NCI-H2196 (cell line): ENCODE data around the gene RAP1B.

ENCODE experiments used
- DNase-seq: peaks from one replicate; lab custom pipeline; 2025; ENCODE audit not compliant: unreplicated experiment; lab: John Stamatoyannopoulos, UW

RAP1B gene

DNA sequence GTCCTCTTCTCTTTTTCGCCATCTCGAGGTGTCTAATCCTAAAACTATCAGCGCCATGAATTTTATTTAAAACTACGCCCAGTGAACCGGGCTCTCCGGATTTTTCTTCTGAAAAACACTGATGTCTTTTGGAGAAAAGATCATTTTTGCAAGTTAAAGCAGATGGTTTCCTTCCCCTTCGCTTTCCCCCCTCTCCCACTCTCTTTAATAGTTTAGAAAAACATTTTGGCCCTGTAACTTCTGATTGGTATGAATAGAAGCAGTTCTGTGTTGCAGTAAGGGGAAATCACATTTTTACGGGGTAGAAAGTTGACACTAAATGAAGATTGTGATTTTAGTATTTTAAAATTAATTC, 1.1 kb downstream of the RAP1B start:
- DNase-seq, result no peak

- no peak for DNase-seq
These were observed 1.5 kb downstream of the RAP1B start for GRCh38 chr12:68612202-68612601.

DNA sequence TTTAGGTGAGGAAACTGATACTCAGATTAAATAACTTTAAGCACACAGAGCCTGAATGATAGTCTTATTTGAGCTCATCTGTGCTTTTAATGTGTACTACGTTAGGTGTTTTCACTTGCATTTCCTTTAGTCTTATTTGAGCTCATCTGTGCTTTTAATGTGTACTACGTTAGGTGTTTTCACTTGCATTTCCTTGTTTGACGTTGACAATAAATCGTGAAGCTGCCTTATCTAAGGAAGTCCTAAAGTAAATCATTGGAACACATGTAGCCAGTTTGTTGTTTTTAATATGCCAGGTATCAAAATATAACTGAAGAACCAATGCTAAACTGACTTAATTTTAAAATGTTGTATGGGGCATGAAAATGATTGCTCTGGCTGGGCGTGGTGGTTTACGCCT, 2.0 kb downstream of the RAP1B start:
- no peak for DNase-seq

GRCh38 chr12:68613209-68613904, 2.7 kb downstream of the RAP1B start:
- DNase-seq, result no peak

- no peak for DNase-seq
These were observed 3.5 kb downstream of the RAP1B start for GRCh38 chr12:68614105-68614679.

DNA sequence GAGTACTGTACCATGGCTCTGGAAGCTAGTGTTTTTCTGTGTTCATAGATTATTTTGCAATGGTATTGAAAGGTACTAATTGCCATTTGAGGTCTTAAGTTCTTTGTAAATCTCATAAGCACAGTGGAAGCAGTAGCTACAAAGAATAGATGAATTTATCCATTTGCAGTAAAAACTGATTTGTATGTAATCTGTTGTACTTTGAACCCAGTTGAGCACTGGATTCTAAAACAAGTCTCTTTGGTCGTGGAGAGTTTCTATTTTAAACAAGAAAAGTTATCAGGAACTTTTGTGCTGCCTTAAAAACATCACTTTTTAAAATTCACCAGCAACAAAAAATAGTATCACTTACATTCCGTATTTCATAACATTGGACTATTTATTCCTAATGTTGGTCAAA, 4.1 kb downstream of the RAP1B start:
- DNase-seq, result no peak

DNA sequence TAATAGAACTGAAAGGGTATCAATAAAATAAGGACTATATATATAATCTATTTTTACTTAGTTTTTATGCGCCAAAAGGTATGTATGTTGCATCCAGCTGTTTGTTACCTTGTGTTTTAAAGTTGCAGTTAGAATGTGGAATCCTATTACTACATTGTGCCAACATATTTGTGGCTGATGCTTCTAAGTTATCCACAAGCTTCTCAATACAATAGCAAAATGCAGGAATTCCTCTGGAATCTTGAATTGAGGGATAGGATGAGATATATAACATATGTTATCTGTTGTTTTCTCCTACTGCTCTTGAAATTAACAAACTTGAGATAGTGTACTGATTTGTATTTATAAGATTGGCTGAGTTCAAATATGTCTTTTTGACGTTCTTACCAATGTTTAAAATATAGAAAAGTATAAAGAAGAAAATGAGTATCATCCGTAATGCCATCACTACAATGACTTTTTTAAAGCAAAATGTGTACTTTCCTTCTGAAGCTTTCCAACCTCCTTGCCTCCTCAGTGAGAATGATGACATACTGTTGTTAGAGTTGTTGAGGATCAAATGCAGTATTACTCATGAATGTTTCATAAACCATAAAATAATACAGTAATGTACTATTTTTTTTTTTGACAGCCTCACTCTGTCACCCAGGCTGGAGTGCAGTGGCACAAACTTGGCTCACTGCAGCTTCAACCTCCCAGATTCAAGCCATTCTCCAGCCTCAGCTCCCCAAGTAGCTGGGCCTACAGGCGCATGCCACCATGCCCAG, 6.6 kb downstream of the RAP1B start:
- no peak for DNase-seq

DNA sequence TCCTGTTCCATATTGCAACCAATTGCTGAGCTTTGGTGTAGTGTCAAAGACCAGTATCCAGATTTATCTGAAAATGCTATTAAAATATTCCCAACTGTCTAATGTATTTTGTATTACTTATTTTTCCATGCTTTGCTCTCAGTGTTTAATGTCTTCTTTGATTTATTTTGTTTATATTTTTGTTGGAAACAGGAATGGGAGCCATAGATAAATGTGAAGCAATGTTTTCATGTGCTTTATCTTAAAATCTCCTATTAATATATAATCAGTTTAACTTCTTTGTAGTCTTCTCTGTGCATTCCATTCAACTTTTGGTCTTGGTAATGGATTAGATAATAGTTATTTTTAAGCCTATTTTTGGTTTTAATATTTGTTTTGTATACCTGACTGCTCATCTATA, 8.8 kb downstream of the RAP1B start:
- no peak for DNase-seq

- no peak for DNase-seq
These were observed 10.1 kb downstream of the RAP1B start for GRCh38 chr12:68620519-68621471.

GRCh38 chr12:68621472-68622081, 10.9 kb downstream of the RAP1B start:
- DNase-seq, result no peak

- no peak for DNase-seq
These were observed 11.6 kb downstream of the RAP1B start for GRCh38 chr12:68622250-68622649.

DNA sequence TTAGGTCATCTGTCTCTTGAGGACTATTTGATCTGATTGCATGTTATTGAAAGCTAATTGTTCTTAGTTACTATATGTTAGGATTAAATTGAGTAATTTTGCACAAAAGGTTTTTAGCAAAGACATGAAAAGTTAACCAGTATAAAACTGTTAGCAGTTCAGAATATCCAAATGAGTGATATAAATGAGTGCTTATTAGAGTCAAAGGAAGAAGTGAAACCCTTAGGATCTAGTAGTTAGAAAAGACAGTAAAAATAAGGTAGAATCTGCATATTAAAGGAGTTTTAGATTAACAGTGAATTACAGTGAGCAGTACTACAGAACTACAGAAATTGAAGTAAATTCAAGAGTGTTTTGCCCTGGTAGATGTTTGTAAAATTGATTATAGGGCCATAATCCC, 12.4 kb downstream of the RAP1B start:
- no peak for DNase-seq

DNA sequence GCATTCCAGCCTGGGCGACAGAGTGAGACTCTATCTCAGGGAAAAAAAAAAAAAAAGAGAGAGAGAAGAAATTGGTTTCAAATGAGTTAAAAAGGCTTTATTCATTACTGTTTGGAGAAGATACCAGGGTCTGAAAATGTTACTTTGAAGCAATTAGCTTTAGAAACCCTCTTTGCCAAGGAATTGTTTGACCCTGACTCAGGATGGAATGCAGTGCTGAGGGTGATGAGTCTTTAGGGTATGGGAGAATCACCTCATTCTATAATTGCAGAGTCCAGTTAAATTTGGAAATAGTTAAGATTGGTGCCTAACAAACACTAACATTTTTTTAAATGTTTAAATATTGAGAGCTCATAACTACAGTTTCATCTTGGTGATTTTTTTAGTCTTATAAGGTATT, 13.3 kb downstream of the RAP1B start:
- no peak for DNase-seq

- no peak for DNase-seq
These were observed 14.2 kb downstream of the RAP1B start for GRCh38 chr12:68624933-68625332.

DNA sequence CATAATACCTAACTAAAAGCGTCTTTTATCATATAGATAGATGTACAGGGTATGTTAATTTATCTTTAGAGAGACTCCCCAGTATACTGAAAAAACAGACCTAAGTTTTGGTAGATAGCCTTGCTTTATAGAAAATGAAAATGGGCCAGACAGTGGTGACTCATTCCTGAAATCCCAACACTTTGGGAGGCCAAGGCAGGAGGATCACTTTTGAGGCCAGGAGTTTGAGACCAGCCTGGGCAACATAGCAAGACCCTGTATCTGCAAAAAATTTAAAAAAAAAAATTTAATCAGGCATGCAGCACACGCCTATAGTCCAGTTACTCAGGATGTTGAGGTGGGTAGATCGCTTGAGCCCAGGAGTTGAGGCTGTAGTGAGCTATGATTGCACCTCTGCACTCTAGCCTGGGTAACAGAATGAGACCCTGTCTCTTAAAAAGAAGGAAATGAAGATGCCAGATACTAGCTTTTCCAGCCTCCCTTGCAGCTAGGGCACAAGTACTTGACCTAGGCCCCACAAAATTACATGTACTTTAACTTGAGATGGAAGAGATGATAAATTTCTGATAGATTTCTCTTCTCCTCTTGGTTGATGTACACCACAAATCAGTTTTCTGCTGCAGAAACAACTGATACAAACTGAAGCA, 17.1 kb downstream of the RAP1B start:
- no peak for DNase-seq

DNA sequence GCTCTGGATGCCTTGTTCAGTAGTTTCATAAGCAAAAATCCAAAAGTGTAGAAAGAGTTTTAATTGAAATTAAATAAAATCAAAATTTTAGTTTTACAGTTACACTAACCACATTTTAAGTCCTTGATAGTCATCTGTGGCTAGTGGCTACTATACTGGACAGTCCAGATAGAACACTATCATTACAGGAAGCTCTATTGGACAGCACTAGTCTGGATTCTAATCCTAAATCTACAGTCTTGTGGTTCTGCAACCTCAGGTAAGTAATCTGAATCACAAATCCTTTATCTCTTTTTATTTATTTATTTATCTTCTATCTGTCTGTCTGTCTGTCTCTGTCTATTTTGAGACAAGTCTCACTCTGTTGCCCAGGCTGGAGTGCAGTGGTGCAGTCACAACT, 18.0 kb downstream of the RAP1B start:
- no peak for DNase-seq

DNA sequence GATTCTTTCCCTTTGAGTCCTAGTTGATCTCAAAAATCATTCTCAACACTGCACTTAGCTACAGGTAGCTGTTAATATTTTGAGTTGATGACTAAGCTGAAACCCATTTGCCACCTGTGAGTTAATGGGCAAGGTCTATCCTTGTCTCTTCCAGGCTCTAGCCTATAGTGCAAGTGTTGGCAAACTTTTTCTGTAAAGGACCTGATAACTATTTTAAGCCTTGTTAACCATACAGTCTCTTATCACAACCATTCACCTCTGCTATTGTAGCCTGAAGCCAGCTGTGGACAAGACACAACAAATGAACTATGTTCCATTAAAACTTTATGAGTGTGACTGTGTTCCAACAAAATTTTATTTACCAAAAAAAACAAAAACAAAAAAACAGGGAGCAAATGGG, 19.4 kb downstream of the RAP1B start:
- DNase-seq, result no peak

DNA sequence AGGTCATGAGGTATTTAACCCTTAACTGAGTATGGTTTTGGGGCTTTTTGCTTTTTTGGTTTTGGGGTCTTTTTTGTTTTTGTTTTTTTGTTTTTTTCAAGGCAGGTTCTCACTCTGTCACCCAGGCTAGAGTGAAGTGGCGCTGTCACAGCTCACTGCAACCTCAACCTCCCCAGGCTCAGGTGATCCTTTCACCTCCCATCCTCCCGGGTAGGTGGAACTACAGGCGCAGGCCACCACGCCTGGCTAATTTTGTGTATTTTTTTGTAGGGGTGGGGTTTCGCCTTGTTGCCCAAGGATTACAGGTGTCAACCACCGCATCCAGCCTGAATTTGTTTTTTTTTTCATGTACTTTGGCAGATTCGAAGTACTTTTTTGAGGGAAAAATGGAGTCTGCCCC, 19.9 kb downstream of the RAP1B start:
- no peak for DNase-seq

- no peak for DNase-seq
These were observed 20.5 kb downstream of the RAP1B start for GRCh38 chr12:68631227-68631626.

- no peak for DNase-seq
These were observed 21.8 kb downstream of the RAP1B start for GRCh38 chr12:68632486-68632885.
